Keratinocyte (primary cell): Measurements from ENCODE around the gene QPRT.

Source experiments
- CTCF ChIP-seq, 3 experiments: IDR thresholded peaks in 1 of 3; conservative IDR thresholded peaks in 1 of 3; optimal IDR thresholded peaks in 1 of 3; 2 replicates in 2 of 3; 3 replicates in 1 of 3; pipeline versions ENCODE3 to v1.5.1; 2011; ENCODE audit warnings: low read length in 3 of 3, mild to moderate bottlenecking in 3 of 3, moderate library complexity in 2 of 3, control low read depth in 1 of 3, inconsistent platforms in 1 of 3; ENCODE audit not compliant: insufficient read depth in 2 of 3; ENCODE audit errors: extremely low read depth in 1 of 3
- EZH2 ChIP-seq: IDR thresholded peaks from one replicate; pipeline ENCODE4 v1.6.1; 2012; ENCODE audit warnings: inconsistent platforms, mild to moderate bottlenecking, low read length, moderate library complexity

DNA sequence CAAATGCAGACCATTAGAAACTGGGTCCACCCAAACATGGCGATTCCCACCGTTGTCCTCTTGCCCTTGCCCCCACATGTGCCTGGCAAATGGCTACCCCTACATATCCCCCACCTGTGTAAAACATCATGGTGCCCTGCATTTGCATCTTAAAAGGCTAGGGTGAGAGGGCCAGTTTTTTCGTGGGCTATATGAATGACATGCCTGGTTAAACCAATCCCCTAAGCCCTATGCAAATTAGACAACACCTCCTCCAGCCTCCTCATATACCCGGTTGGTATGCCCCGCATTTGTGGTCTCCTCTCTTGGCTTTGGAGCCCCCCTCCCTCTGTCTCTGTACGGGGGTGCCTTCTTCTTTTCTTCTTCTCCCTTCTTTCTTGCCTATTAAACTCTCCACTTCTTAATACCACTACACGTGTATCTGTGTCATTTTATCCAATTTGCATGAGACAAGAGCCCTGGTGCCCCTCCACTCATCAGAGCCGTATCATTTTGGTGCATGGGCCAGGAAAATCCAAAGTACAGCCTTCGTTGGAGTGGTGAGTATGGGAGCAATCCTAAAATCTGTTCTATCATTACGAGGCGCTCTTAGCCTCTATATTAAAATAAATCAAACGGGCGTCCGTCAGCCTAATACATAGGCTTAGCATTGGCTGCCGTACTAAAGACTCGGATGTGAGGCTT lies 30.1 kb downstream of the QPRT start:
- TF ChIP-seq CTCF (optimal IDR thresholded peaks at IDR 0.05 in 1 of 3, IDR thresholded peaks at IDR 0.05 in 1 of 3, conservative IDR thresholded peaks at IDR 0.05 in 1 of 3; ENCODE audit: extremely low read depth in 1 of 3, insufficient read depth in 2 of 3, low read length in 3 of 3), result no peak
- no peak for TF ChIP-seq EZH2
